NCI-H1930 (cell line): ENCODE measurements around the gene OTUB2.

Source experiments
- DNase-seq, 2 experiments: peaks; one replicate each; lab custom pipeline; 2025; lab: John Stamatoyannopoulos, UW

The OTUB2 gene

DNA sequence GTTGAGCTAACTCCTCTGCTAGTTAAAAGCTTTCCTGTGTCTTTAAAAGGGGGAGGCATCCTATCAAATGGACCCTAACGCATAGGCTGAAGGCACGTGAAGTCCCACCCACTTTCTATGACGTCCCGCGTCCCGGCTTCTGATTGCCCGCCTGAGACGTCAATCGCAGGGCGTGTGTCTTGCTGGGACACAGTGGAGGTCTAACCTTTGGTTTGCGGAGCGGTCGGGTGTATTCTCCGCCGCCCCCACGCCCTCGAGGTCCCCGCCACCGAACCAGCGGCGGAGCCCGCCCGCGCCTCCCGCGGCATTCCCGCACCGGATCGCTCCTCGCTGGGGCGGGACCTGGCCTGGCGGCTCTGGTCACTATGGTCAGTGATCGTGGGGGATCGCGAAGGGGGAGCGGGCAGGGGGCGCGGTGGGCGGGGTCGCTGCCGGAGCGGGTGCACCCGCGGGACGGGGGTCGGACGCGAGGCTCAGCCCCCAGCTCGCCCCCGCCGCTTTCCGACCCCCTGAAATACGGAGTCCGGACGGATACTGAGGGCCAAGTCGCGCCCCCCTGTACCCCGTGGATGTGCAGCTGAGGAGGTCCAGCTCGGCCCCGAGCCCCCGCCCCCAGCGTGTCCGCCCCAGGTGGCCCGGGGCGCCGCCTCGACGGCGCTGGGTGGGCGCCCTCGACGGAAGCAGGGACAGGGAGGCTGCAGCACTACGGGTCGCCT lies at the start of gene OTUB2:
Gene OTUB2 (plus strand): TSS at position 168 of the 716 bp plus-strand sequence. CDS start 198 bp downstream, at position 366.
- peak; percentile 96 to 98 for DNase-seq

- no peak for DNase-seq
These were observed 49.6 kb upstream of the OTUB2 start, which contains the start of gene ASB2 for GRCh38 chr14:93976477-93977057. Gene ASB2, minus strand, starts transcription at chr14:93976570. Its CDS starts 12,031 bp downstream, at chr14:93964539.

DNA sequence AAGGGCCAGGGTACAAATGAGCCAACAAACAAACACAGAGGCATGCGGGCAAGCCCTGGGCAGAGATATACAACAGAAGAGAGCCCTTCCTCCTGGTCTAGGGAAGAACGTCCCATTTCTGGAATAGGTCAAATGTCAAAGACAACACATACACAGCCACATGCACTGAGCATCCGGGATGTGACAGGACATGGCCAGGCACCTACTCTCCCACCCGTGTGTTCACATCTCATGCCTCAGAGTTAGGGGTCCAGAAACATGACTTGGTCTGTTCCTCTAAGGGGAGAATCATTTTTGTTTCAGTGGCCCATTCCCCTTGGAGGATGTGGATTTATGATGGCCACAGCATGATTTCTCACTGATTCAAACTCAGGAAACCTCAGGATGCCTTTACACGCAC lies 49.0 kb upstream of the OTUB2 start:
- DNase-seq, result no peak

DNA sequence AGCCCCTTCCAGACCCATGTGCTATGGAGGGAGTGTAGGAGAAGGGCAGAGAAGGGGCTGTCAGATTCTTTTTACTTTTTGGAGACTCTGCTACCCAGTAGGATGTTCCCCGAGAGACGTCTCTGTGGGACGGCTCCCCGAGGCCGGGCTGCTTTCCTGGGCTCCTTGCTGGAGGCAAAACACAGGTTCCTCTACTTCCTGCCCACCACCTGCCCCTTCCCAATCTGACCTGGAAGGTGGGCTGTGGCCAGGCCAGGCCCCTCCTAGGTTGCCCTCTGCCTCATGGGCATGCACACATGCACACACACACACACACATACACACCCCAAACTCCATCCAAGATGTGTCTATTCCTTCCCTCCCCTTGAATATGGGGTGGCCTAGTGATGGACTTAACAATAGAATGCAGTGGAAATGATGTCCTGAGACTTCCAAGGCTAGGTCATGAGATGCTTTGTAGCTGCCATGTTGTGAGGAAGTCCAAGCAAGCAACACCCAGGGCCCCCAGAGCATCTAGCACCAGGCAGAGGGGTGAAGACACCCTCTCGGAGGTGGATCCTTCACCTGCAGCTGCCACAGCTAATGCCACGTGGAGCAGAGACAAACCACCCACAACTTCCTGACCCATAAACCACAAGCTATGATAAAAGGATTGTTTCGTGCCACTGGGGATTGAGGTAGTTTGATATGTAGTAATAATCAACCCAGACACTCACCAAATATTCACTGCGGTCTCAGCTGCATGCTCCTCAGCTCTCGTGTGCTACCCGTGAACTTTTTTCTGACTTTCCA lies 48.2 kb upstream of the OTUB2 start:
- no peak for DNase-seq

- no peak for DNase-seq
These were observed 47.4 kb upstream of the OTUB2 start for GRCh38 chr14:93978735-93979134.

DNA sequence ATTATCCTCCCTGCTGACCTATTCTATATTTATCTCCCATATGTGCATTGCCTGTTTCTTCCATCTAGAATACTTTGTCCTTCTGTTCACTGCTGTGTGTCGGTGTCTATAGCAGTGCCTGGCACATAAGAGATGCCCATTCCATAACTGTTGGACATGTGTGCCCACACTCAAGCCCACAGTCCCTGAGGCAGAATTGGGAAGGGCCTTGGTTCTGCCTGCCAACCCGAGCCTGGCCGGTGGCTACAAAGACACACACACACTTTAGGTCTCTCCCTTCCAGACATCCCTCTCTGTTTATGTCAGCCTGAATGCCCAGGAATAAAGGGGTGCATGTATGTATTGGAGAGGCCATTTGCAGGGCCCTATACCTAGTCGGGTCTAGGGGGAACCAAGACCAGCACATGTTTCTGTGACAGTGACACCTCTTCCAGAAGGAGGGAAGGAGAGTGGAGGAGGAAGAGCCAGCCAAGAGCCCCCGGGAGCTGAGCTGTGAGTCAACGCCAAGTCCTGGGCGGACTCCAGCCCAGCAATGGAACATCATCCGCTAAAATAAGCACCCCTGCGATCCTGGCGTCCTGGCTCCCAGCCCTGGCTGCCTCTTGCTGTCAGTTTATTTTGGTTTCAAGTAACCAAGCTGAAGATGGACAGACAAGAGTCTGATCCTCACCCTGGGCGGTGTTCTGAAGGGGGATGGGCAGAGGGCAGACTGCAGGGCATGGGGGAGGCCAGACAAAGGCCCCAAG lies 45.5 kb upstream of the OTUB2 start:
- DNase-seq, result no peak

- DNase-seq, result no peak
These were observed 44.6 kb upstream of the OTUB2 start for GRCh38 chr14:93981316-93982229.

GRCh38 chr14:93982230-93983007 lies 43.7 kb upstream of the OTUB2 start:
- DNase-seq, result no peak

DNA sequence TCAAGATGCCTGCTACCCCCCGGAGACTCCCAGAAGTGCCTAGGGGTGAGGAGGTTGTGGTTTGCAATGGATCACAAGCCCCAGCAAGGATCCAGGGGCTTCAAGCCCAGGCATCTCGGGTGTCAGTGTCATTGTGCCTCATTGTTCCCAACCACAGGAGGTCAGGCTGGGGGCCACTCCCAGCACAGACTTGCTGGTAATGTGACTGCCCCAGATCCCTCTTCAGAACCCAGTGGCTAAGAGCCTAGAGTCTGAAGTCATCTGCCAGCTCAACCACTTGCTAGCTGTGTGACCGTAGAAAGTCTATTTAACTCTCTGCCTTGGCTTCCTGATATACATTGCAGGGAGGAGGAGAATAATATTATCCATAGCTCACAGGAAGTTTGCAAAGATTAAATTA lies 42.1 kb upstream of the OTUB2 start:
- DNase-seq, result no peak

- DNase-seq, result no peak
These were observed 41.1 kb upstream of the OTUB2 start for GRCh38 chr14:93984987-93985410.

DNA sequence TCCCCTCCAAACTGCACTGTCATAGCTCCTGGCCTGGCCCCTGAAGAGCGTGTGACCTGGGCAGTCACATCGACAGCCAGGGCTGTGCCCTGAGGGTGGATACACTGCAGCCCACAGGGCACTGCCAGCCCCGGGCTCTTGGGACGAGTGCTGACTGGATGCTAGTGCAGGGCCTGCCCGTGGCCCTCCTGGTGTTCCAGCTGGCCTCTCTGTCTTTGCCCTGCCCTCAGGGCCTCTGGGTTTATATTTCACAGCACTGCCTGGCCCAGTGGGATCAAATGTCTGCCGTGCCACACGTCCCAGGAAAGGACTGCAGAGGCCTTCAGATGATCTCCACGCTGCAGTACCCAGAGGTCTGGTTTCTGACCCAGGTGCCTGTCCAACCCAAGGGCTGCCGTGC lies 39.2 kb upstream of the OTUB2 start:
- DNase-seq, result no peak

- DNase-seq, result no peak
These were observed 38.8 kb upstream of the OTUB2 start for GRCh38 chr14:93987376-93987775.

DNA sequence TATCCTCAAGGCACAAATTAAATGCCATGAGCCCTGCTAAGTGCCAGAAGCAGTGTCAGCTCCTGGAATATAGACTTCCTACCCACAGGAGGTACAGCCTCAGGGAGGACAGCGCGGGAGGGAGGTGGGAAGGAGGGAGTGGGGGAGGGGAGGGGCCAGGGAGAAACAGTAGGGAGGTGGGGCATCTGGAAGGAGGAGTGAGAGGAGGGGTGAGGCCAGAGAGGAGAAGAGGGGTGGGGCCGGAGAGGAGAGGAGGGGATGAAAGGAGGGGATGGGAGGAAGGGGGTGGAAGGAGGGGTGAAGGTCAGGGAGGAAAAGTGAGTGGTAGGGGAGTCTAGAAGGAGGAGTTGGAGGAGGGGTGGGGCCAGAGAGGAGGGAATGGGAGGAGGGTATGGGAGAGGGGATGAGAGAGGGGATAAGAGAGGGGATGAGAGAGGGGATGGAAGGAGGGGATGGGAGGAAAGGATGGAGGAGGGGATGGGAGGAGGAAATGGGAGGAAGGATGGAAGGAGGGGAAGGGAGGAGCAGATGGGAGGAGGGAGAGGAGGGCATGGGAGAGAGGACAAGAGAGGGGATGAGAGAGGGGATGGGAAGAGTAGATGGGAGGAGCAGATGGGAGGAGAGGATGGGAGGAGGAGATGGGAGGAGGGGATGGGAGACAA lies 38.2 kb upstream of the OTUB2 start:
- no peak for DNase-seq

DNA sequence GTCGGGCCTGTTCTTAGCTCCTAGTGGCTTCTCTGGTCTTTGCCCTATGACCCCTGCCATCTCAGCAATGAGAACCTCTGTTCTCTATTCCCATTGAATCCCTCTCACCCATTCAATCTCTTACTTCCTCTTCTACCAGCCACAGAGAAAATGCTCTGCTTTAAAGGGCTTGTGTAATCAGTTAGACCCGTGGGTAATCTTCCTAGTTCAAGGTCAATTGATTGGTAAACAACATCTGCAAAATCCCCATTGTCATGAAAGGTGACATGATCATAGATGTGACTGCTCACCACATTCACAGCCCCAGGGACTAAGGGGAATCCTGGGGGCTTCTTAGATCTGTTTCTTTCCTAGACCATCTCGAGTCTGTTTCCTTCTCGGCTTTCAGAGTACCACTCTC lies 36.2 kb upstream of the OTUB2 start:
- no peak for DNase-seq

DNA sequence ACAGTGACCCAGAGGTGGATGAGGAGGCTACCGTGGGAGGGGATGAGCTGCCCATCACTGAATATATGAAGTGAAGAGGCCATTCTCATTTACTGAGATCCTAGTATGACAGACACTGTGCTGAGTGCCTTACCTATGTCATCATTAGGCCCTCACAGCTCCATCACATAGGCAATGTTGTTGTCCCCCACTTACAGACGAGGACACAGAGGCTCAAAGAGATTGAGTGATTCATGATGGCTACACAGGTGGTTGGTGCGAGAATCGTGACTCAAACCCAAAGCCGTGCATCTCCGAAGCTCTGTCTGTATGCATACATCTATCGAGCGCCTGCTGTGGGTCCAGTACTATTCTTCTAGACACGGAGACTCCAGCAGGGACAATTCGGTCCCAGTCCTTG lies 34.9 kb upstream of the OTUB2 start:
- no peak for DNase-seq

GRCh38 chr14:93991649-93992048 lies 34.5 kb upstream of the OTUB2 start:
- no peak for DNase-seq

DNA sequence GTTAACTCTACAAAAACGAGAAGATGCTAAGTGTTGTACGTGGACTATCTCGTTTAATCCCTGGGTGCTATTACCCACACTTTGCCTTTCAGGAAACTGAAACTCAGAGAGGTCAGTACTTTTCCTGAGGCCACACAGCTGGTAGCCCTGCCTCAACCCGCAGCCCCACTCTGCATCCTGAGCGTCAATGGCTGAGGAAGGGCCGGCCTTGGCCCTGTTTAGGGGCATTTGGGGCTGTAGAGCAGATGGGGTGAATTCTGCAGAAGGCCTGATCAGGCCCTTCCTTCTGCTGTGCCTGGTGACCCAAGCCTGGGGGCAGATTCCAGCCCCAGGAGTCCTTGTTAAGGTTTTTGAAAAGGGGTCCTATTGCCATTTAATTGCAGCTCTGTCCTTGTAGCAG lies 32.8 kb upstream of the OTUB2 start:
- DNase-seq, result no peak

DNA sequence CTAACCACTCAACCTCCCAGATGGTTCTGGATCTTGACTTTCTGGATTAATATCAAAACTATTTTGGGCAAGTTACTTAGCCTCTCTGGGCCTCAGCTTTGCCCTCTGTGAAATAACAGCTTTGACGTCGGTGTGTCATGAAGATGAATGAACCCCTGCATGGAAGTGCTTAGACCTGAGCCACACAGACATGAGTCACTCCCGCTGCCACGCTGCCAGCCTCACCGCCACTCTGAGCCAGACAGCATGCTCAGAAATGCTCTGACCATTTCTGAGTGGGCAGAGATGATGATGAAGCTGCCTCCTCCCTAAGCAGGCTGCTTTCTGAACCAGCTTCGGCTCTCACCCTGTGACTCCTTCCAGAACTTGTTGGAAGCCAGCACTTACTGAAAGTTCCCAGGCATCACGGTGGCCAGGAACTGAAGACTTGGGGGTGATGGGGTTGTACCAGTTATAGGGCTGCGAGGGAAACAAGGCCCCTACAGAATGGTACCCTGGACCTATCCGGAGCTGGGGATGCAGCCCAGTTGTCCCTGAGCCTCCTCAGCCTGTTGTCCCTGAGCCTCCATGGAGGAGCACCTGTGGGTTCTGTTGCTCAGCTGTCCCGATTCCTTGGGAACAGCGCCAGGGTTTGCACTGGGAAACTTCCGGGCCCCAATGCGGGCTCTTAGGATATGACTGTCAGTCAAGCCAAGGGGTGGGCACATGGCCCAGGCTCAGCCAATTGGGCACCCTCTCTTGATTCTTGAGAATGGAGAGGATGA lies 31.0 kb upstream of the OTUB2 start:
- DNase-seq, result no peak

DNA sequence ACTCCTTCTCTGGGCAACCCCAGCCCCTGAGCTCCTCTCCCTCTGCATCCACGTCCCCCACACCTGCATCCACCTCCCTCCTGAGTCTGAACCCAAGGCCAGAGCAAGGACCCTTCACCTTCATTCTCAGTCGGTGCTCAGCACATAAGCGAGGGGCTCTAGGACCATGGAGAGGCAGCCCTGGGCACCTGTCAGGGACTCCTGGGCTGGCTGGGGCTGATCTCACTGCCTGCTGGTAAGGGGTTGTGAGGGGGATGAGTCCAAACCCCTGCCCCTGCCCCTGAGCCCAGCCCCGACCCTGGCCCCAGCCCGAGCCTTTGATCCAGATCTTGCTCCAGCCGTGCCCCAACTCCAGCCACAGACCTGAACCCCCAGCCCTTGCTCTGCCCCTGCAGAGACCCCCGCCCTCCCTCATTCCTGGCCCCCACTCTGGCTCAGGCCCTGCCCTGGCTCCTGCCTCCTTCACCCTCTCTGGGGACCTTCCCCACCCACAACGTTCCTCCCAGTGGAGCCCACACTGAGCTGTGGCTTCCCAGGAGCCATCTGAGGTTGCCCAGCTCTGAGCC lies 29.9 kb upstream of the OTUB2 start:
- DNase-seq, result no peak
